Activated CD4-positive, alpha-beta T cell treated with anti-CD3 and anti-CD28 coated beads, Interleukin-2, Interleukin-4, amounts not matched to agents 100 ng/mL and 50 ng/mL, durations not matched to agents 16 hours and 8 hours (primary cell): ENCODE results near the gene KCNK16.

Experiments used
- DNase-seq: peaks from one replicate; pipeline ENCODE4 v3.0.0-alpha.2; 2020; ENCODE audit warnings: low spot score

The KCNK16 gene

DNA sequence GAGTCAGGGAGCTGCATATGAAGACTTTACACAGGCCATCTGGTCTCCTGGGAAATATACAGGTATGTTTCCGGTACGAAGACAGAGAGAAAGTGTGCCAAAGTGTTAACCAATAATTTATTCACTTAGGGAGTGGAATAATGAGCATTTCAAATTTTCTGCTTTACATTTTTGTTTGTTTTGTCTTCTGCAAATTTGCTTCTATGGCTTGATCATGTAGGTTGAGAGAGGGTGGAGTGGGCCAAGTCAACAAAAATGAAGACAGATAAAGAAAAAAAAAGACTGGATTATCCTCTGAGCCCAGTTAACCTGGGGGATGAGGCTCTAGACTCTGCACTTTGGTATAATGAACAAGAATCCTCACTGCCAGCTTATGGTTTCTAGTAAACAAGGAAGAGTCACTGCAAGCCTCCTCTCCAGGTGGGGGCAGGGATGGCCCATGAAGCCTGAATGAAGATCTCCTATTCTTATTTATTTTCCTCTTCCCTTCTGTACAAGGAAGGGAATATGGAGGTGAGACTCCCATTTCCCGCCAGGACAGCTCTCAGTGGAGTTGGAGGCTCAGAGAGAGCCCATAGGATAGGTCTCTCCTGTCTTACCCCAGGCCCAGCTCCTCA is 46.0 kb downstream of the KCNK16 start:
- no peak for DNase-seq

DNA sequence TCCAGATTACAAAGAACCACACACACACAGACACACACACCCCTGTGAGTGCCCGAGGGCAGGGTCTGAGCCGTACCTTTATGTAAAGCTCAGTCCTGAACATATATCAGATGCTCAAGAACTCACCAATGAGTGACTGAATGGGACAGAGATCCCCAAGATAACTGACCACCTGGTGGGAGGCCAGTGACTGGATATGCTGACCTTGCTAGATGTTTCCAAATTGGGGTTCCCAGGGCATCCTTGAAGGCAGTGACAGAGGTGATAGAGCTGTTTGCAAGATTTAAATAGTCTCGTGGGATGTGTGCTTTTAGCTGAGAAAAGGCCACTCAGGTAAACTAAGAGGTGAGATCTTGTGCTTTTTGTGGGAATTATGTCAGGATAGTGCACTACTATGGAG is 47.6 kb downstream of the KCNK16 start:
- DNase-seq = no peak

DNA sequence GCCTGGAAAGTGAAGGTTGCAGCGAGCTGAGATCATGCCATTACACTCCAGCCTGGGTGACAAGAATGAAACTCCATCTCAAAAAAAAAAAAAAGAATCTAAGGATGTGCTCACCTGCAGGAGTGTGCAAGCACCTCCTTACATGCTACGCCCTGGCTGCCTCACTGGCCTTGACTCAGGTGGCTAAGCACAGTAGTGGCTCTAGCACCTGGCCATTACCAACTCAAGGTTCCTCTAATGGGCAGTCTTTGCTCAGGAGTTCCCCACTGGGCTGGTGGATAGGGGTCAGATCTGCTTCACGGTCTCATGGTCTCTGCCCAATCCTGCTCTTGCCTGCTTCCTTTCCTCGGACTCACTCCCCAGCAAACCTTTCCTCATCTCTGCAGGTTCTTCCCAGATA is 48.0 kb downstream of the KCNK16 start:
- no peak for DNase-seq

DNA sequence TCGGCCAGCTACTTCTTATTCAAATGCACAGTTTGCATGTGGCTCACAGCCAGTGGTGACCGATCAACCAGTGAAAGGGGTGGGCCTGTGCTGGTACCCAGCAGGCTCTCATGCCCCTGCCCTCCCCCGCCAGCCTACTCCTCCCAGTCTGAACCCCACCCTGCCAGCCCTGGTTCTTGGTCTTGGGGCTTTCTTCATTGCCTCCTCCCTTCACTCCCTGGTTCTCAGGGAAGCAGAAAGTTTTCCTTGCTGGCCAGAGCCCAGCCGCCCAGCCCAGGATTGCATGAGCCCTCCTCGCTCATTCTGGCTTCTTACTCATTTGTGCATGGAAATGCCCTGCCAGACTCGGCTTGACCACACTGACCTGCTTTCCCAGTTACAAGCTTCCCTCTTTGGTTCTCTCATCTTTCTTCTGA is 49.1 kb downstream of the KCNK16 start:
- no peak for DNase-seq

DNA sequence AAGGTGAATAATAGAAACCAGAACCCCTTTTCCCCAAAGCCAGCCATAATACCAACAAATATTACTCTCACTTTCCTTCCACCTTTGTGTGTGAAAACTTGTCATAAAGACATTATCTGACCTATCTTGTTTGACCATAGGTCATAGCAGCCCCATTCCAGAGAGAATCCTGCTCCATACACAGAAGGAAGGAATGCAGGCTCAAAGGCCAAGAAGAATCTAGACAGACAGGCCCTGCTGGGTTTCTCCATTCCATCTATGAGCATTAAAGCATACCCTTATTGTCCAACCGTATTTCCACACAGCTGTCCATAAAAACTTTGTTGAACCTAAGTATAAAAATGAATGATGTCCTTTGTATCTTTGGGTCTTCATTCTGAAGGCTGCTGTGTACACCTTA is 52.5 kb downstream of the KCNK16 start:
- no peak for DNase-seq

DNA sequence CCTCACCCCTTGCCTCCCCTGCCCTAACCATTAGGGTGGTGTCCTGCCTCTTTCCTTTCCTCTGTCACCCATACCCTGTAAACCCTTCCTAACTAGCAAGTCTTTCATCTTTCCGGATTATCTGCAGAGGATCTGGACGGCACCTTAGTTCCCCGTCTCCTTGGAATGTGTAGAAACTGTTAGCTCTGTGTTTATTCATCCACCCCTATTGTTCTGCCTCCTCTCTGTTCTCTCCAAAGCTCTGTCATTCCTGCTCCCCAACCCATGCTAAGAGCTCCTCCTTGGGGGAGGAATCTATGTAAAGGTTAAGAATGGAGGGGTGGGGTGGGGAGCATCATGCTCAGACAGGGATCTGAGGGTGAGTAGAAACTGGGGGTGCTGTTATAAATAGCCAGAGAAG is 53.8 kb downstream of the KCNK16 start:
- no peak for DNase-seq

DNA sequence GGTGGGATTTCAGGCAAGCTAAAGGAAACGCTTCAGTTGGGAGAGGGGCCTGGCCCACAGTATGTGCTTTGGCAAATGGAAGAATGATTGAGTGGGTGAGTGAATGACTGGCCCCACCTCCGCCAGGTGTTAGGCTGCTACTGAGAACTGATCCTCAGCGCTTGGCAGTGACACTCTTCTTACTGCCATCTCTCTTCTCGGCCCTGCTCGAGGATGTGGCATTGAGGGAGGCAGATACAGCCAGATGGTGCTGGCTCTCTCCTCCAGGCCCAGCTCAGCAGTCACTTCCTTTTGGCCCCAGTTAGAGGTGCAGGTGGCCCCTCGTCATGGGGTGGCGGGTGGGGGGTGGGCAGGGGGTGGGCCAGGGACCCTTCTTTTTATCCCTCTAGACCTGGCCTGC is 54.3 kb downstream of the KCNK16 start:
- no peak for DNase-seq

DNA sequence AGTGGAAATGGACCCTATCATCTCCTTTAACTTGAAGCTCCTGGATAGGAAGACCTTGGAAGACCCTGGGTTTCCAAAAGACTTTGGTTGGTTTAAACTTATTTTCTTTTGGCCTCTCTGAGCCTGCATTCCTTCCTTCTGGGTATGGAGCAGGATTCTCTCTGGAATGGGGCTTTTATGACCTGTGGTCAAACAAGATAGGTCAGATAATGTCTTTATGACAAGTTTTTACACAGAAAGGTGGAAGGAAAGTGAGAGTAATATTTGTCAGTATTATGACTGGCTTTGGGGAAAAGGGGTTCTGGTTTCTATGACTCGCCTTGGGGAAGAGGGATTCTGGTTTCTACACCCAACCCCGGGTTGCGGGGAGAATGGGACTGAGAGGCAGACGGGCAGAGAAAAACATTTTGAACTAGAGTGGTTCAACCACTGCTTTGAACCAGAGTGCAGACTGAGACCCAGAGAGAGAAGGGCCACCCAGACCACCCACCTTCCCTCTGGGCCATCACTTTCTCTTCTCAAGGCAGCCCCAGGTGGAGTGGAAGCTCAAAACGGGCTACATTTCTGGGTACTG is 55.6 kb downstream of the KCNK16 start:
- DNase-seq = no peak

DNA sequence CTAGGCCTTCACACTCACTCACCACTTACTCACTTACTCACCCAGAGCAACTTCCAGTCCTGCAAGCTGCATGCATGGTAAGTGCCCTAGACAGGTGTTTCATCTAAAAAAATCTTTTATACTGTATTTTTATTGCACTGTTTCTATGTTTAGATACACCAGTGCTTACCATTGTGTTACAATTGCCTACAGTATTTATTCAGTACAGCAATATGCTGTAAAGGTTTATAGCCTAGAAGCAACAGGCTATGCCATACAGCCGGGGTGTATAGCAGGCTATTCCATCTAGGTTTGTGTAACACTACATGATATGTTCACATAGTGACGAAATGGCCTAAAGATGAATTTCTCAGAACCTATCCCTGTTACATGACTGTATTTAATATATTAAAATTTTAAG is 56.1 kb downstream of the KCNK16 start:
- DNase-seq = no peak
